Measurements from ENCODE around the gene EMD. TPM values are rescaled to one million over a fixed set of nuclear protein-coding genes. Genes with fewer than 3 reads are reported as not detected.

Gene EMD
- total RNA-seq (2022; extraction: Qiagen RNA extraction; ENCODE audit: low read depth): 129 to 165 TPM (median 156 TPM) in 5 replicates

DNA sequence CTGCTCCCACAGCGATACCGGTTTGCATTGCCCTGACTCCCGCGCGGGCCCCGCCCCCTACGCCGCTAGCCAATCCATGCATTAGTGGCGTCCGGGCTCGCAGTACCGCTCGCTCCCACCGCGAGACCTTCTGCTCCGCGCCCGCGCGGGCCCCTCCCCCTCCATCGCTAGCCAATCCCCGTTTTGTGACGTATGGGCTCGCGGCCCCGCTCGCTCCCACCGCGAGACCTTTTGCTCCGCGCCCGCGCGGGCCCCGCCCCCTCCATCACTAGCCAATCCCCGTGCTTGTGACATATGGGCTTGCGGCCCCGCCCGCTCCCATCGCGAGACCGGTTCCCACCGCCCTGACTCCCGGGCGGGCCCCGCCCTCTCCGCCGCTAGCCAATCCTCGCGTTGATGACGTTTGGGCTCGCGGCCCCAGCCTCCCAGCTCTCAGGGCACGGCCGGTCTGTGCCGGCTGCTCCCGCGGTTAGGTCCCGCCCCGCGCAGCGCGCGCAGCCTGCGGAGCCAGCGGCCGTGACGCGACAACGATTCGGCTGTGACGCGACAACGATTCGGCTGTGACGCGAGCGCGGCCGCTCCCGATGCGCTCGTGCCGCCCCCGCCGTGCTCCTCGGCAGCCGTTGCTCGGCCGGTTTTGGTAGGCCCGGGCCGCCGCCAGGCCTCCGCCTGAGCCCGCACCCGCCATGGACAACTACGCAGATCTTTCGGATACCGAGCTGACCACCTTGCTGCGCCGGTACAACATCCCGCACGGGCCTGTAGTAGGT, at the start of gene EMD:
TSS of gene EMD (plus strand) at position 497 of the 770 bp plus-strand sequence. CDS start at position 687, 190 bp downstream.

DNA sequence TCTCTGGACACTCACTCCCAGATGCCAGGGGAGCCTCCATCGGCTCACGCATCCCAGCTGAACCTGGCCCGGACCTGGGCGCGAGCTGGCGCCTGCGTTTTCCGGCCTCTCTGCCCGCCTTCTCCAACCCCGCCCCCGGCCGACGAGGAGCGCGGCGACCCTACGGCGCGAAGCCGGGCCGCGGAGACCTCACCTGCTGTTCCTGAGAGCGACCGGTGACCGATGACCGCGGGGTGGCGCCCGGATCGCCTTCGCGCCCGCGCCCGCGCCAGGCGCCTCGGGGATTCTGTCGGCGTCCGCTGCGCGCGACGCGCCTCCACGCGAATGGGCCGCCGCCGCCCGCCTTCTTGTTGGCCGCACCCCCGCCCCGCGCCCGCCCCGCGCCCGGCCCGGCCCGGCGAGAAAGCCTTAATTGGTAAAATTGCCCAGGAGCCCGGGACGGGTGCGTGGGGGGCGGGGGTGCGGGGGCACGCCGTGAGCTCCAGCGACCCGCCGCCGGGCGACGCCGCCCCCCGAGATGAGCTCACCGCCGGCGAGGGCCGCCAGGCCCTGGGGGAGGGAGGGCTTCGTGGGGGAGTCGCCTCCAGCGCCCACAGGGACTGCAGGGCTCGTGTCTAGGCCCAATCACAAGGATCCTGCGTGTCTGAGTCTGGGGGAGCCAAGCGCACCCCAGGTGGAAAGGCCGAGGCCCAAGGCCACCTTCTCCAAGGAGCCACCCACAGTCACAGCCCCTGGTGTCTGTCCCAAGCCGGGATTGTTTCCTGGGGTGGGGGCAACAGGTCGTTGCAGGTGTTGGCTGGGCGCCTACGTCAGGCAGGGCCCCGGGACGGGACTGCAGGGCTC, 4.6 kb upstream of the EMD start, which contains the start of gene FLNA:
TSS of gene FLNA (minus strand) at position 322 of the 843 bp plus-strand sequence. CDS start 3,389 bp downstream, outside the sequence.

DNA sequence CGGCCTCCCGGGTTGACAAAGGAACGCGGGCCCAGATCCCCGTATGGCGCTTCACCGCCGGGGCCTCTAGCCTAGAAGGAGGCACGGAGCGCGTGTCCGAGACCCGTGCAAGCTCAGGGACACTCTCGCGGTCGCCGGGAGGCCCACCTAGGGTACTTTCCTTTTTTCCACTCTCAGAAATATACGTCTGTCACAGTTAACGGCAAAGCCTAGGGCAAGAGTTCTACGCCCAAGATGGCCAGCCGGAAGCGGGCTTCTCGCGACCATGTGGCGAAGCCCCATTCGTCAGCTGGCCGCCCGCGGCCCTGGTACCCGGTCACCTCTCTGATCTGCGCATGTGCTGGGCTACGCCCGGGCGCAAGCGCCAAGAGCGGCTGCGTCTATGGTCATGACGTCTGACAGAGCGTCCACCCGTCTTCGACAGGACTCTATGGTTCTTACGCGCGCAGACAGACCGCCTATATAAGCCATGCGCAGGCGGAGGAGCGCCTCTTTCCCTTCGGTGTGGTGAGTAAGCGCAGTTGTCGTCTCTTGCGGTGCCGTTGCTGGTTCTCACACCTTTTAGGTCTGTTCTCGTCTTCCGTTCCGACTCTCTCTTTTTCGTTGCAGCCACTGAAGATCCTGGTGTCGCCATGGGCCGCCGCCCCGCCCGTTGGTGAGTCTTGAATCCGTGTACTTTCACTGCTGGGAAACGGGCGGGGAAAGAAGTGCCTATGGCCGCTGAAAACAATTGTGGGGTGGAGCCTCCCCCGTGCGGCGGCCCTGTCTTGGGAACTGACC, 19.0 kb downstream of the EMD start, which contains the start of gene RPL10:
TSS of gene RPL10 (plus strand) at position 490 of the 780 bp plus-strand sequence. CDS start at position 633, 143 bp downstream.

DNA sequence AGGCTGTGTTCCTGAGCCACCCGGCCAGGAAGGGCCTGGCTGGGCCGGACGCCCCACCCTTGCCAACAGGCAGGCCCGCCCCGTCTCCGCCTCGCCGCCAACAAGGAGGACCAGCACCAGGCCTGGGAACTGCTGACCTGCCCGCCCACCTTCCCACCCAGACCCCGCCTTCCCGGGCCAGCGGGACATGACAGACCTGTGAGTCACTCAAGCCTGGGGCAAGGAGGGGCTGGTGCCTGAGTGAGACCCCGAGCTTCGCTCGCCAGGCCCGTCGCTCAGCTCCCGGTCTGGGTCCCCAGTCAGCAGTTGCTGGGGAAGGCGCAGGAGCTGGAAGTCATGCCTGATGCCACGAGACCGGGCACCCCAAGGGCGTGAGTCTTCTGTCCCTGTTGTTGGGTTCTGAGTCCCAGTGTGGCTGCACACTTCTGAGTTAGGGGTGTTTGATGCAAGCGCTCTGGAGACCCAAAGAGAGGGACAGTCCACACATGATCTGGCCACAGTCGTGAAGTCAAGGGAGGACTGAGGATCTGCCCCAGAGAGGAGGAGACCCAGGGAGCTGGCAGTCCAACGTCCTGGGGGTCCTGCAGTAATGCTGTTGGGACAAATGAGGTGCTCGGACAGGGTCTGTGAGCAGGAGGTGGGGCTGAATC, 30.3 kb downstream of the EMD start, which contains the start of gene DNASE1L1:
TSS of gene DNASE1L1 (minus strand) at position 33 of the 650 bp plus-strand sequence. CDS start 3,686 bp downstream, outside the sequence.

DNA sequence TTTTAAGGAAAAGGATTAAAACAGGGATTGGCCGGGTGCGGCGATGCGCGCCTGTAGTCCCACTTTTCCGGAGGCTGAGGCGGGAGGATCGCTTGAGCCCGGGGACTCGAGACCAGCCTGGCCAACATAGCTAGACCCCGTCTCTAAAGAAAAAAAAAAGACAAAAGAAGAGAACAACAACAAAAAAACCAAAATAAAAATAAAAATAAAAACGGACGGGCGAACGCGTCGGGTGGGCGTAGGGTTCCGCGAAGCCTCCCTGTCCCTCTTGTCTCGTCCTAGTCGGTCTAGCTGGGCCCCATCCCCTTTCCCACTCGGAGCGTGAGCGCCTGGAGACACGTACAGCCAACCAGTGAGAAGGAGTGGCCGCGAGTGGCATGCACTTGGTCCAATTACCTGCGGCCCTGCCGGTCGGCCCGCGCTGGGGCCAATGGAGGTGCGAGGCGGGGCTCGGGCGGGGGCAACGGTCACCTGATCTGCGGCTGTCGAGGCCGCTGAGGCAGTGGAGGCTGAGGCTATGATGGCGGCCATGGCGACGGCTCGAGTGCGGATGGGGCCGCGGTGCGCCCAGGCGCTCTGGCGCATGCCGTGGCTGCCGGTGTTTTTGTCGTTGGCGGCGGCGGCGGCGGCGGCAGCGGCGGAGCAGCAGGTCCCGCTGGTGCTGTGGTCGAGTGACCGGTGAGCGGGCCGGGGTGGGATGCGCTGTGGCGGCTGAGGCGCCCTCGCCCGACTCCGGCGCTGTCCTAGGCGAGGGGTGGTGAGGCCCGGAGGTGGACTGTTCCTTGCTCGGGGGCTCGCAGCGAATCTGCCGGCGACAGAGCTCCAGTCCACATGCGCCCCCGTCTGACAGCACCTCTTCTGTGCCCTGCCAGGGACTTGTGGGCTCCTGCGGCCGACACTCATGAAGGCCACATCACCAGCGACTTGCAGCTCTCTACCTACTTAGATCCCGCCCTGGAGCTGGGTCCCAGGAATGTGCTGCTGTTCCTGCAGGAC, 49.4 kb downstream of the EMD start, which contains the start of gene ATP6AP1:
TSS of gene ATP6AP1 (plus strand) at position 502 of the 996 bp plus-strand sequence. CDS start at position 518, 16 bp downstream.

Other genes with a start within 250 kb of the EMD start
- not detected in 5 replicates for gene OPN1LW, start 235.1 kb upstream of the EMD start, total RNA-seq (2022; extraction: Qiagen RNA extraction; ENCODE audit: low read depth)
- not detected in 5 replicates for gene OPN1MW, start 196.7 kb upstream of the EMD start, total RNA-seq (2022; extraction: Qiagen RNA extraction; ENCODE audit: low read depth)
- gene OPN1MW2, start 159.5 kb upstream of the EMD start, total RNA-seq (2022; extraction: Qiagen RNA extraction; ENCODE audit: low read depth): not detected in 5 replicates
- gene OPN1MW3, start 121.7 kb upstream of the EMD start, total RNA-seq (2022; extraction: Qiagen RNA extraction; ENCODE audit: low read depth): not detected in 5 replicates
- gene TEX28, start 84.2 kb upstream of the EMD start, total RNA-seq (2022; extraction: Qiagen RNA extraction; ENCODE audit: low read depth): not detected in 5 replicates
- not detected in 5 replicates for gene TKTL1, start 83.5 kb upstream of the EMD start, total RNA-seq (2022; extraction: Qiagen RNA extraction; ENCODE audit: low read depth)
- gene FLNA, start 4.7 kb upstream of the EMD start, total RNA-seq (2022; extraction: Qiagen RNA extraction; ENCODE audit: low read depth): 1,086 to 1,787 TPM (median 1,647 TPM) in 5 replicates
- gene RPL10, start 19.1 kb downstream of the EMD start, total RNA-seq (2022; extraction: Qiagen RNA extraction; ENCODE audit: low read depth): 4,540 to 5,428 TPM (median 5,078 TPM) in 5 replicates
- gene DNASE1L1, start 30.0 kb downstream of the EMD start, total RNA-seq (2022; extraction: Qiagen RNA extraction; ENCODE audit: low read depth): 21.0 to 37.2 TPM (median 29.7 TPM) in 5 replicates
- gene TAFAZZIN, start 32.2 kb downstream of the EMD start, total RNA-seq (2022; extraction: Qiagen RNA extraction; ENCODE audit: low read depth): 27.8 to 42.7 TPM (median 37.9 TPM) in 5 replicates
- 63.7 to 111 TPM (median 109 TPM) in 5 replicates for gene ATP6AP1, start 49.4 kb downstream of the EMD start, total RNA-seq (2022; extraction: Qiagen RNA extraction; ENCODE audit: low read depth)
- 77.9 to 119 TPM (median 111 TPM) in 5 replicates for gene GDI1, start 57.9 kb downstream of the EMD start, total RNA-seq (2022; extraction: Qiagen RNA extraction; ENCODE audit: low read depth)
- 99.3 to 131 TPM (median 117 TPM) in 5 replicates for gene FAM50A, start 64.8 kb downstream of the EMD start, total RNA-seq (2022; extraction: Qiagen RNA extraction; ENCODE audit: low read depth)
- 5.9 to 24.3 TPM (median 12.7 TPM) in 5 replicates for gene PLXNA3, start 79.0 kb downstream of the EMD start, total RNA-seq (2022; extraction: Qiagen RNA extraction; ENCODE audit: low read depth)
- 38.8 to 73.0 TPM (median 64.3 TPM) in 5 replicates for gene LAGE3, start 100.0 kb downstream of the EMD start, total RNA-seq (2022; extraction: Qiagen RNA extraction; ENCODE audit: low read depth)
- 53.0 to 75.0 TPM (median 69.6 TPM) in 5 replicates for gene UBL4A, start 107.3 kb downstream of the EMD start, total RNA-seq (2022; extraction: Qiagen RNA extraction; ENCODE audit: low read depth)
- 24.7 to 44.4 TPM (median 43.2 TPM) in 5 replicates for gene SLC10A3, start 111.3 kb downstream of the EMD start, total RNA-seq (2022; extraction: Qiagen RNA extraction; ENCODE audit: low read depth)
- 27.7 to 49.1 TPM (median 46.5 TPM) in 5 replicates for gene FAM3A, start 136.9 kb downstream of the EMD start, total RNA-seq (2022; extraction: Qiagen RNA extraction; ENCODE audit: low read depth)
- gene G6PD, start 167.6 kb downstream of the EMD start, total RNA-seq (2022; extraction: Qiagen RNA extraction; ENCODE audit: low read depth): 1,245 to 1,640 TPM (median 1,501 TPM) in 5 replicates
- gene IKBKG, start 168.3 kb downstream of the EMD start, total RNA-seq (2022; extraction: Qiagen RNA extraction; ENCODE audit: low read depth): 30.5 to 46.4 TPM (median 42.7 TPM) in 5 replicates
- gene CTAG1A, start 205.8 kb downstream of the EMD start, total RNA-seq (2022; extraction: Qiagen RNA extraction; ENCODE audit: low read depth): not detected in 5 replicates
- not detected in 5 replicates for gene CTAG1B, start 240.0 kb downstream of the EMD start, total RNA-seq (2022; extraction: Qiagen RNA extraction; ENCODE audit: low read depth)